ENCODE results near the gene TMC2.

DNA sequence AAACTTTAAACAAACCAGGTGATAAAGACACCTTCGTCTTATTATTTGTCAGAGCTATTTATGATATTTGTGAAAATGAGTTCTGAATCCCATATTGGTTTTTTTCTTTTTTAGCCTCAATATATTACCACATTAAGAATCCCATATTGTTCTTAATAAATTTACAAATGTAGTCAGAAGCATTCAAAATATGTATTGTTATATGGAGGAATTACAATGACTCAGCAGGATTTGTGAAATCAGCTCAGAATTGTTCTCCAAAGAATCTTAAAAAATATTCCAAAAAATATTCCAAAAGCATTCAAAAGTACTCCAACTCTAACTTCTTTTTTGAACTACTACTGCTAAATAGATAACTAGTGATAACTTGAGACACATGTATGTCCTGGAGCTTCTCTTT lies 21.2 kb upstream of the TMC2 start:
- TF ChIP-seq RELA (CRISPR knock-in tag; IDR thresholded peaks at IDR 0.05; ENCODE audit: borderline replicate concordance) (no peak), CREB1 (CRISPR knock-in tag; IDR thresholded peaks at IDR 0.05) (no peak), ZNF396 (CRISPR knock-in tag; IDR thresholded peaks at IDR 0.05; ENCODE audit: borderline replicate concordance) (no peak), ESRRA (CRISPR knock-in tag; IDR thresholded peaks at IDR 0.05; ENCODE audit: borderline replicate concordance) (no peak), GTF2I (CRISPR knock-in tag; conservative IDR thresholded peaks at IDR 0.05) (no peak), GABPB1 (CRISPR knock-in tag; IDR thresholded peaks at IDR 0.05) (no peak)
- TF ChIP-seq, protein P1, sequence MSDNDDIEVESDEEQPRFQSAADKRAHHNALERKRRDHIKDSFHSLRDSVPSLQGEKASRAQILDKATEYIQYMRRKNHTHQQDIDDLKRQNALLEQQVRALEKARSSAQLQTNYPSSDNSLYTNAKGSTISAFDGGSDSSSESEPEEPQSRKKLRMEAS (CRISPR knock-in tag; IDR thresholded peaks at IDR 0.05), result no peak
- TF ChIP-seq, protein P2, sequence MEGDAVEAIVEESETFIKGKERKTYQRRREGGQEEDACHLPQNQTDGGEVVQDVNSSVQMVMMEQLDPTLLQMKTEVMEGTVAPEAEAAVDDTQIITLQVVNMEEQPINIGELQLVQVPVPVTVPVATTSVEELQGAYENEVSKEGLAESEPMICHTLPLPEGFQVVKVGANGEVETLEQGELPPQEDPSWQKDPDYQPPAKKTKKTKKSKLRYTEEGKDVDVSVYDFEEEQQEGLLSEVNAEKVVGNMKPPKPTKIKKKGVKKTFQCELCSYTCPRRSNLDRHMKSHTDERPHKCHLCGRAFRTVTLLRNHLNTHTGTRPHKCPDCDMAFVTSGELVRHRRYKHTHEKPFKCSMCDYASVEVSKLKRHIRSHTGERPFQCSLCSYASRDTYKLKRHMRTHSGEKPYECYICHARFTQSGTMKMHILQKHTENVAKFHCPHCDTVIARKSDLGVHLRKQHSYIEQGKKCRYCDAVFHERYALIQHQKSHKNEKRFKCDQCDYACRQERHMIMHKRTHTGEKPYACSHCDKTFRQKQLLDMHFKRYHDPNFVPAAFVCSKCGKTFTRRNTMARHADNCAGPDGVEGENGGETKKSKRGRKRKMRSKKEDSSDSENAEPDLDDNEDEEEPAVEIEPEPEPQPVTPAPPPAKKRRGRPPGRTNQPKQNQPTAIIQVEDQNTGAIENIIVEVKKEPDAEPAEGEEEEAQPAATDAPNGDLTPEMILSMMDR (IDR thresholded peaks at IDR 0.05), result no peak
- TF ChIP-seq, protein P3, sequence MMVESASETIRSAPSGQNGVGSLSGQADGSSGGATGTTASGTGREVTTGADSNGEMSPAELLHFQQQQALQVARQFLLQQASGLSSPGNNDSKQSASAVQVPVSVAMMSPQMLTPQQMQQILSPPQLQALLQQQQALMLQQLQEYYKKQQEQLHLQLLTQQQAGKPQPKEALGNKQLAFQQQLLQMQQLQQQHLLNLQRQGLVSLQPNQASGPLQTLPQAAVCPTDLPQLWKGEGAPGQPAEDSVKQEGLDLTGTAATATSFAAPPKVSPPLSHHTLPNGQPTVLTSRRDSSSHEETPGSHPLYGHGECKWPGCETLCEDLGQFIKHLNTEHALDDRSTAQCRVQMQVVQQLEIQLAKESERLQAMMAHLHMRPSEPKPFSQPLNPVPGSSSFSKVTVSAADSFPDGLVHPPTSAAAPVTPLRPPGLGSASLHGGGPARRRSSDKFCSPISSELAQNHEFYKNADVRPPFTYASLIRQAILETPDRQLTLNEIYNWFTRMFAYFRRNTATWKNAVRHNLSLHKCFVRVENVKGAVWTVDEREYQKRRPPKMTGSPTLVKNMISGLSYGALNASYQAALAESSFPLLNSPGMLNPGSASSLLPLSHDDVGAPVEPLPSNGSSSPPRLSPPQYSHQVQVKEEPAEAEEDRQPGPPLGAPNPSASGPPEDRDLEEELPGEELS (CRISPR knock-in tag; IDR thresholded peaks at IDR 0.05), result no peak

Data from WTC11 (cell line).